BJ (cell line): Measurements from ENCODE around the gene RRM1. TPM values are rescaled to one million over a fixed set of nuclear protein-coding genes. Genes with fewer than 3 reads are reported as not detected.
"Not testable (repeated sequence)": the region's sequence is repeated elsewhere in the genome, so short reads cannot be mapped to it uniquely, and the experiment has no call there.

Experiments used
- CTCF ChIA-PET: fragments of 350-600 bp; formaldehyde crosslinking; extraction: SDS; loops from one replicate; lab custom pipeline; 2021; ENCODE audit warnings: antibody characterized with exemption, inconsistent platforms; lab: Yijun Ruan, JAX
- POLR2A ChIA-PET: fragments of 300-600 bp; sonication (Branson Sonifier 250); formaldehyde crosslinking; extraction: SDS; loops from one replicate; lab custom pipeline; 2021; ENCODE audit warnings: antibody characterized with exemption; lab: Charles Lee
- DNase-seq: peaks from one replicate; pipeline ENCODE4 v3.0.0-alpha.2; 2011; ENCODE audit warnings: low read depth
- H3K27me3 ChIP-seq: 2 replicates; pipeline ENCODE4 v1.6.0; 2011; ENCODE audit warnings: low read length; ENCODE audit not compliant: control insufficient read depth, insufficient read depth
- H3K36me3 ChIP-seq: 2 replicates; pipeline ENCODE4 v1.5.1; 2011; ENCODE audit warnings: low read length; ENCODE audit not compliant: control insufficient read depth, insufficient read depth
- H3K4me3 ChIP-seq: 2 replicates; pipeline ENCODE4 v1.5.1; 2011; ENCODE audit warnings: low read depth, mild to moderate bottlenecking, control low read depth, low read length
- CTCF ChIP-seq: IDR thresholded peaks from 2 replicates; pipeline ENCODE4 v1.5.1; 2011; ENCODE audit warnings: low read depth, mild to moderate bottlenecking, control low read depth, inconsistent platforms, low read length, moderate library complexity; ENCODE audit not compliant: insufficient read depth
- polyA plus RNA-seq: library from polyadenylated mRNA; depleted of rRNA; stranded (reverse); fragments of >200 nt; gene quantifications from 2 replicates; pipeline ENCODE4 v1.2.3, GENCODE V29; 2011

RRM1 gene
- polyA plus RNA-seq, 1 experiment = 68.9 TPM

DNA sequence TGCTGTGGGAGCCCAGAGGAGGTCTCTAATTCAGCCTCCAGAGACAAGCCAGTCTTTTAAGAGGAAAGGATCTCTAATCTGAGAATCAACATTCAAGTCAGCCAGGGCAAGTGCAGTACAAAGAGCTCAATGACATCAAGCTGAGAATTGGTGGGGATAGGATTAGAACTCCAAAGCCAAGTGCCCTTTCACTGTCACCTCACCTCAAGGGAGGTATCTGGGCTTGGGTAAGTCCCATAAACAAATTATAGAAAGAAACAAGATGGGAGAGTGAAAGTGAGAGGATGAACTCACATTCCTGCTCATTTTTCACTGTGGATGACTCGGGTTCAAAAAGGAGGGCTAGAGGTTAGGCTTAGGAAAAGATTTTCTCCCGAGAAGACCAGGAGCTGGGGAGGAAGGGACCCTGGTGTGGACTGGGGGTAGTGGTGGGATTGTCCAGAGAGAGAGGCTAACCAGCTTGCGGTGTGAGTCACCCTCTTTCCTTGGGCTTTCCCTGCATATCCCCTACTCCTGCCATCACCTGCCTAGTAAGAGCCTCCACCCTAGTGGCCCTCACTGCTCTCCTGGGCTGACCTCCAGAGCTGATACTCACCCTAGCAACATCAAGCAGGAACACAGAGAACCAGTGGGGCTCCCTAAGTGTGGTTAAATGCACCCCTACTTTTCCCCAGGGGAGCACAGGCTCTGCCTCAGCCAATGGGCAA lies 70.4 kb downstream of the RRM1 start:
- H3K4me3 ChIP-seq = no peak overlapping the region
- no peak for TF ChIP-seq CTCF
- H3K27me3 ChIP-seq = no peaks in the 10 kb centered on the region
- CTCF ChIA-PET = interaction anchor here (0.6 to 1.4 kb wide), 3 partner anchors 13 to 386 kb away, joined by 3 to 4 read pairs (median 3); no protein-coding TSS in a partner anchor
- POLR2A ChIA-PET = no interaction called here
- DNase-seq = no peak
- H3K36me3 ChIP-seq = no peaks in the 10 kb centered on the region

DNA sequence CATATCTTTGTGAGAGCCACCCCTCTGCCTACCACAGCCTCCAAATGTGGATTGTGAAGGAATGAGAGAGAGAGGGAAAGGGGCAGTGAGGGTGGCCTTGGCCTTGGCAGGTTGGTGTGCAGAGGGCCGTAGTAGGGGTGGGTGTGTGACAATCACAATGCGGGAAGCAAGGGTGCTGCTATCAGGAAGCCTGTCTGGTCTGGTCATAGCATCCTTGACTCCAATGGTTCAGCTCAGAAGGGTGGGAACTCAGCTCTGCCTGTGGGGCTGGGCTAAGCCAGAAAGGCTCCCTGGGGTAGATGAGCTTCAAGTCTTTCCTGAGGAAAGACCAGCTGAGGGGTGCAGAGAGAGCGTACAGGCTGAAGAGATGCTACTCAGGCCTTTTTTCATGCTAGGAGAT lies 72.7 kb downstream of the RRM1 start:
- H3K27me3 ChIP-seq = no peaks in the 10 kb centered on the region
- H3K4me3 ChIP-seq = no peak overlapping the region
- POLR2A ChIA-PET = no interaction called here
- CTCF ChIA-PET = interaction anchor here (1.1 to 1.8 kb wide), 2 partner anchors 11 to 20 kb away, joined by 3 to 4 read pairs; no protein-coding TSS in a partner anchor
- no peaks in the 10 kb centered on the region for H3K36me3 ChIP-seq
- TF ChIP-seq CTCF = no peak
- DNase-seq = no peak

- POLR2A ChIA-PET = no interaction called here
- Histone ChIP-seq H3K27me3 (no peaks in the 10 kb centered on the region), H3K36me3 (no peaks in the 10 kb centered on the region), H3K4me3 (no peak overlapping the region)
- CTCF ChIA-PET = interaction anchor here (1.1 to 1.8 kb wide), 3 partner anchors 11 to 19 kb away, joined by 3 to 5 read pairs (median 4); no protein-coding TSS in a partner anchor
- no peak for DNase-seq
- no peak for TF ChIP-seq CTCF
These were observed 73.2 kb downstream of the RRM1 start for GRCh38 chr11:4167758-4168157.

DNA sequence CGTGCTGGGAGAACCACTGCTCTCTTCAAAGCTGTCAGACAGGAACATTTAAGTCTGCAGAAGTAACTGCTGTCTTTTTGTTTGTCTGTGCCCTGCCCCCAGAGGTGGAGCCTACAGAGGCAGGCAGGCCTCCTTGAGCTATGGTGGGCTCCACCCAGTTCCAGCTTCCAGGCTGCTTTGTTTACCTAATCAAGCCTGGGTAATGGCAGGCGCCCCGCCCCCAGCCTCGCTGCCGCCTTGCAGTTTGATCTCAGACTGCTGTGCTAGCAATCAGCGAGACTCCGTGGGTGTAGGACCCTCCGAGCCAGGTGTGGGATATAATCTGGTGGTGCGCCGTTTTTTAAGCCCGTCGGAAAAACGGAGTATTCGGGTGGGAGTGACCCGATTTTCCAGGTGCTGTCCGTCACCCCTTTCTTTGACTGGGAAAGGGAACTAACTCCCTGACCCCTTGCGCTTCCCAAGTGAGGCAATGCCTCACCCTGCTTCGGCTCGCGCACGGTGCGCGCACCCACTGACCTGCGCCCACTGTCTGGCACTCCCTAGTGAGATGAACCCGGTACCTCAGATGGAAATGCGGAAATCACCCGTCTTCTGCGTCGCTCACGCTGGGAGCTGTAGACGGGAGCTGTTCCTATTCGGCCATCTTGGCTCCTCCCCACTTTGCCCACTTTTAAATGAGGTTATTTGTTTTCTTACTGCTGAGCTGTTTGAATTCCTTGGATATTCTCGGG lies 81.2 kb downstream of the RRM1 start:
- CTCF ChIA-PET = interaction anchor here (4.2 kb wide), 1 partner anchor 12 kb away, joined by 23 read pairs; no protein-coding TSS in a partner anchor
- H3K27me3 ChIP-seq, DNase-seq, H3K36me3 ChIP-seq, POLR2A ChIA-PET, H3K4me3 ChIP-seq: not testable (repeated sequence)

GRCh38 chr11:4178813-4179662 lies 84.4 kb downstream of the RRM1 start:
- POLR2A ChIA-PET = no interaction called here
- no peak for DNase-seq
- no peaks in the 10 kb centered on the region for H3K36me3 ChIP-seq
- TF ChIP-seq CTCF = no peak
- CTCF ChIA-PET = interaction anchor here (0.7 to 4.2 kb wide), 5 partner anchors 8 to 1196 kb away, joined by 3 to 23 read pairs (median 3); no protein-coding TSS in a partner anchor
- no peak overlapping the region for H3K4me3 ChIP-seq
- no peaks in the 10 kb centered on the region for H3K27me3 ChIP-seq
